ENCODE data around the gene POC5.
"Not testable (repeated sequence)": the region's sequence is repeated elsewhere in the genome, so short reads cannot be mapped to it uniquely, and the experiment has no call there.

The POC5 gene

GRCh38 chr5:75706016-75706415 lies 11.2 kb downstream of the POC5 start:
- no peak for DNase-seq (ENCODE audit: low read depth in 1 of 2, low spot score in 1 of 2)

- no peak for DNase-seq (ENCODE audit: low read depth in 1 of 2, low spot score in 1 of 2)
Observed at GRCh38 chr5:75701856-75702255, 15.4 kb downstream of the POC5 start.

GRCh38 chr5:75695472-75696351 lies 21.5 kb downstream of the POC5 start:
- DNase-seq (ENCODE audit: low read depth in 1 of 2, low spot score in 1 of 2): not testable (repeated sequence)

GRCh38 chr5:75694781-75695180 lies 22.5 kb downstream of the POC5 start:
- no peak for DNase-seq (ENCODE audit: low read depth in 1 of 2, low spot score in 1 of 2)

GRCh38 chr5:75690669-75691068 lies 26.6 kb downstream of the POC5 start:
- DNase-seq (ENCODE audit: low read depth in 1 of 2, low spot score in 1 of 2): no peak

GRCh38 chr5:75686480-75686879 lies 30.8 kb downstream of the POC5 start:
- DNase-seq (ENCODE audit: low read depth in 1 of 2, low spot score in 1 of 2): no peak

- DNase-seq (ENCODE audit: low read depth in 1 of 2, low spot score in 1 of 2): no peak
Observed at GRCh38 chr5:75685141-75685540, 32.1 kb downstream of the POC5 start.

GRCh38 chr5:75681125-75681830 lies 36.0 kb downstream of the POC5 start:
- DNase-seq (ENCODE audit: low read depth in 1 of 2, low spot score in 1 of 2): no peak

- no peak for DNase-seq (ENCODE audit: low read depth in 1 of 2, low spot score in 1 of 2)
Observed at GRCh38 chr5:75678155-75678554, 39.1 kb downstream of the POC5 start.

- DNase-seq (ENCODE audit: low read depth in 1 of 2, low spot score in 1 of 2): no peak
Observed at GRCh38 chr5:75677607-75678006, 39.6 kb downstream of the POC5 start.

GRCh38 chr5:75675783-75676182 lies 41.5 kb downstream of the POC5 start:
- DNase-seq (ENCODE audit: low read depth in 1 of 2, low spot score in 1 of 2): no peak

- DNase-seq (ENCODE audit: low read depth in 1 of 2, low spot score in 1 of 2): no peak
Observed at GRCh38 chr5:75672616-75673015, 44.6 kb downstream of the POC5 start.

GRCh38 chr5:75671506-75671905 lies 45.7 kb downstream of the POC5 start:
- DNase-seq (ENCODE audit: low read depth in 1 of 2, low spot score in 1 of 2): no peak

- no peak for DNase-seq (ENCODE audit: low read depth in 1 of 2, low spot score in 1 of 2)
Observed at GRCh38 chr5:75670577-75670976, 46.7 kb downstream of the POC5 start.

- peak; percentile 4 to 8 for DNase-seq (ENCODE audit: low read depth in 1 of 2, low spot score in 1 of 2)
Observed at GRCh38 chr5:75668977-75669689, 48.1 kb downstream of the POC5 start.

GRCh38 chr5:75668445-75668844 lies 48.8 kb downstream of the POC5 start:
- DNase-seq (ENCODE audit: low read depth in 1 of 2, low spot score in 1 of 2): no peak

- no peak for DNase-seq (ENCODE audit: low read depth in 1 of 2, low spot score in 1 of 2)
Observed at GRCh38 chr5:75667586-75667985, 49.7 kb downstream of the POC5 start.

- DNase-seq (ENCODE audit: low read depth in 1 of 2, low spot score in 1 of 2): no peak
Observed at GRCh38 chr5:75666801-75667200, 50.4 kb downstream of the POC5 start.

- no peak for DNase-seq (ENCODE audit: low read depth in 1 of 2, low spot score in 1 of 2)
Observed at GRCh38 chr5:75664979-75665378, 52.3 kb downstream of the POC5 start.

- no peak for DNase-seq (ENCODE audit: low read depth in 1 of 2, low spot score in 1 of 2)
Observed at GRCh38 chr5:75663579-75664284, 53.5 kb downstream of the POC5 start.

GRCh38 chr5:75662061-75662460 lies 55.2 kb downstream of the POC5 start:
- DNase-seq (ENCODE audit: low read depth in 1 of 2, low spot score in 1 of 2): no peak

Data from stimulated activated CD4-positive, alpha-beta T cell treated with anti-CD3 and anti-CD28 coated beads, Interleukin-15, amount 100 ng/mL, for 1 hour (primary cell).